Right lobe of liver (tissue), 6 donors: ENCODE measurements around the gene ARNT2. TPM values are rescaled to one million over a fixed set of nuclear protein-coding genes. Genes with fewer than 3 reads are reported as not detected.

Experiments used
- ATAC-seq, 4 donors: fragments of 200-7000 bp; cut with Tn5 transposase; one replicate each; pipeline ENCODE4 v1.9.1; 2020; ENCODE audit warnings: mild to moderate bottlenecking in 4 of 4, moderate library complexity in 4 of 4
- DNase-seq, 3 donors: peaks; one replicate each; pipeline ENCODE4 v3.0.0-alpha.2; 2020
- H3K27ac ChIP-seq, 3 donors: fragments of 200-600 bp; one replicate each; pipeline ENCODE4 v1.8.0; 2022
- H3K27me3 ChIP-seq, 2 donors: fragments of 200-600 bp; one replicate each; pipeline ENCODE4 v1.8.0; 2022
- H3K36me3 ChIP-seq, 4 donors: fragments of 200-600 bp; sonication (generic) in 1 of 4; one replicate each; pipeline versions ENCODE4 v1.5.1 to v1.8.0; 2017 to 2022; ENCODE audit warnings: control low read depth in 1 of 4
- H3K4me1 ChIP-seq, 4 donors: fragments of 200-600 bp; sonication (generic) in 1 of 4; one replicate each; pipeline versions ENCODE4 v1.5.1 to v1.8.0; 2017 to 2022; ENCODE audit warnings: control low read depth in 1 of 4
- H3K4me3 ChIP-seq, 3 donors: fragments of 200-600 bp; one replicate each; pipeline ENCODE4 v1.8.0; 2022
- H3K9me3 ChIP-seq, 4 donors: fragments of 200-600 bp; sonication (generic) in 1 of 4; one replicate each; pipeline versions ENCODE4 v1.5.1 to v1.8.0; 2017 to 2022; ENCODE audit warnings: control low read depth in 1 of 4
- POLR2A ChIP-seq: fragments of 450-650 bp; IDR thresholded peaks from one replicate; pipeline ENCODE4 v1.6.1; 2017; ENCODE audit warnings: antibody characterized with exemption, mild to moderate bottlenecking
- WGBS: methylation state at CpG from one replicate; pipeline ENCODE4 v1.1.6; 2018; ENCODE audit warnings: low coverage, low lambda C conversion rate; ENCODE audit not compliant: insufficient coverage; ENCODE audit errors: missing lambda C conversion rate; 5-methylcytosine and 5-hydroxymethylcytosine counted together
- intact Hi-C, 2 donors: fragments of 100-400 bp; cut with DNase I; formaldehyde crosslinking; loops; one replicate each; pipeline versions ENCODE4 v1.11.2 to v1.14.1; 2022
- total RNA-seq, 6 experiments: library from RNA; depleted of rRNA in 2 of 6; stranded (reverse); fragments of >200 nt in 2 of 6; fragmentation: NEBNext Ultra II Directional in 3 of 6; extraction: Animal tissue kit (Norgen Biotek cat#: 25700) in 3 of 6; gene quantifications; one replicate each; pipeline versions ENCODE4 v1.1.0 to v1.2.4, GENCODE V29; 2016 to 2023
- TF ChIP-seq, protein P1 (sequence below), 4 donors: fragments of 200-600 bp in 3 of 4; fragments of 450-650 bp in 1 of 4; IDR thresholded peaks; one replicate each; pipeline versions ENCODE4 v1.5.1 to v1.8.0; 2016 to 2022; ENCODE audit warnings: antibody characterized with exemption in 4 of 4, mild to moderate bottlenecking in 2 of 4
- donor health status: DM: no; HTN: yes; CAD: no.
- donor health status: DM: no; HTN: no; CAD: no.
- donor health status: DM: no; HTN: no; CAD: no.
- donor health status: DM: no; HTN: yes; CAD: no.
- donor health status: DM: no; HTN: yes; CAD: no.

Gene ARNT2
- total RNA-seq, 6 experiments from 2014 or later = 0.12 to 1.3 (median 0.46) TPM

DNA sequence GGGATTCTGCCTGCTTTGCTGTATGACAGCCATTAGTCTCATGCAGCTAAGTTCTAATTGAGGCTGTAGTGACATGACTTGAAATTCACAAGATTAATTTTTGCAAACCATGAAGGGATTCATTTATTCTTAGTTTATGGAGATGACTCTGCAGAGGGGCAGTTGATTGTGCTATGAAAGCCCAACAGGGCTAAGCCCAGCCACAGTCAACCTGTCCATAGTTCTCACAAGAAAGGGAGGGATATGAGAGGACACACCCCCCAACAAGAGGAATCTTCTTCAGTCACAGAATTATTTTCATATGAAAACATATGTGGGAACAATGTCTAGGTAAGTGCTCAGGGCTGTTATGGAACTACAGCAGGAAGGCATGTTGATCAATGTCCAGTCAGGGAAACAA lies 229.0 kb downstream of the ARNT2 start:
- ATAC-seq (no peak), DNase-seq (no peak)
- Histone ChIP-seq H3K27me3 (no peaks in the 10 kb centered on the region), H3K4me3 (no peak overlapping the region), H3K4me1 (no peaks in the 10 kb centered on the region), H3K9me3 (no peaks in the 10 kb centered on the region), H3K36me3 (no peaks in the 10 kb centered on the region), H3K27ac (no peak overlapping the region)
- TF ChIP-seq, protein P1, sequence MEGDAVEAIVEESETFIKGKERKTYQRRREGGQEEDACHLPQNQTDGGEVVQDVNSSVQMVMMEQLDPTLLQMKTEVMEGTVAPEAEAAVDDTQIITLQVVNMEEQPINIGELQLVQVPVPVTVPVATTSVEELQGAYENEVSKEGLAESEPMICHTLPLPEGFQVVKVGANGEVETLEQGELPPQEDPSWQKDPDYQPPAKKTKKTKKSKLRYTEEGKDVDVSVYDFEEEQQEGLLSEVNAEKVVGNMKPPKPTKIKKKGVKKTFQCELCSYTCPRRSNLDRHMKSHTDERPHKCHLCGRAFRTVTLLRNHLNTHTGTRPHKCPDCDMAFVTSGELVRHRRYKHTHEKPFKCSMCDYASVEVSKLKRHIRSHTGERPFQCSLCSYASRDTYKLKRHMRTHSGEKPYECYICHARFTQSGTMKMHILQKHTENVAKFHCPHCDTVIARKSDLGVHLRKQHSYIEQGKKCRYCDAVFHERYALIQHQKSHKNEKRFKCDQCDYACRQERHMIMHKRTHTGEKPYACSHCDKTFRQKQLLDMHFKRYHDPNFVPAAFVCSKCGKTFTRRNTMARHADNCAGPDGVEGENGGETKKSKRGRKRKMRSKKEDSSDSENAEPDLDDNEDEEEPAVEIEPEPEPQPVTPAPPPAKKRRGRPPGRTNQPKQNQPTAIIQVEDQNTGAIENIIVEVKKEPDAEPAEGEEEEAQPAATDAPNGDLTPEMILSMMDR (IDR thresholded peaks at IDR 0.05) = no peak
- intact Hi-C loops = no loop called here

- intact Hi-C loops = no loop called here
- no peak for TF ChIP-seq POLR2A
- TF ChIP-seq, protein P1 (IDR thresholded peaks at IDR 0.05) = no peak
- no peaks in the 10 kb centered on the region for H3K9me3 ChIP-seq
- 68% methylated on average over 5 of the region's 5 CpGs for WGBS
- no peak overlapping the region for H3K27ac ChIP-seq
- H3K4me3 ChIP-seq = no peak overlapping the region
- H3K27me3 ChIP-seq = no peaks in the 10 kb centered on the region
- ATAC-seq (peak in 2 of 4 donors; percentile 32 to 45), DNase-seq (no peak)
- no peaks in the 10 kb centered on the region for H3K4me1 ChIP-seq
- H3K36me3 ChIP-seq = no peaks in the 10 kb centered on the region
Observed at GRCh38 chr15:80635953-80636352, 231.8 kb downstream of the ARNT2 start.

GRCh38 chr15:80636675-80637074 lies 232.5 kb downstream of the ARNT2 start:
- intact Hi-C loops = no loop called here
- H3K36me3 ChIP-seq = no peaks in the 10 kb centered on the region
- H3K27ac ChIP-seq = no peak overlapping the region
- H3K9me3 ChIP-seq = no peaks in the 10 kb centered on the region
- DNase-seq (no peak), ATAC-seq (peak in 2 of 4 donors; percentile 20 to 33)
- H3K4me1 ChIP-seq = no peaks in the 10 kb centered on the region
- H3K4me3 ChIP-seq = no peak overlapping the region
- TF ChIP-seq POLR2A = no peak
- TF ChIP-seq, protein P1 (IDR thresholded peaks at IDR 0.05) = no peak
- no peaks in the 10 kb centered on the region for H3K27me3 ChIP-seq
- 49% methylated on average over 6 of the region's 7 CpGs for WGBS

DNA sequence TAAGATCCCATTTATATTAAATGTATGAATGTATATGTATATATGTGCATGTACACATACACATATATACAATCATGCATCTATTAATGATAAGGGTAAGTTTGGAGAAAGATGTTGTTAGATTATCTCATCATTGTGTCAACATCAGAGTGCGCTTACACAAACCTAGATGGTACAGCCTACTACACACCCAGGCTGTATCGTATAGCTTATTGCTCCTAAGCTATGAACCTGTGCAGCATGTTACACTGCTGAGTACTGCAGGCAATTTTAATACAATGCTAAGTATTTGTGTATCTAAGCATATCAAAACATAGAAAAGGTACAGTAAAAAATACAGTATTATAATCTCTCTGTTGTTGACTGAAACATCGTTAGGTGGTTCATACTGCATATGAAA lies 233.6 kb downstream of the ARNT2 start:
- Histone ChIP-seq H3K36me3 (no peaks in the 10 kb centered on the region), H3K4me1 (no peaks in the 10 kb centered on the region), H3K27ac (no peak overlapping the region), H3K27me3 (no peaks in the 10 kb centered on the region), H3K4me3 (no peak overlapping the region), H3K9me3 (no peaks in the 10 kb centered on the region)
- TF ChIP-seq, protein P1 (IDR thresholded peaks at IDR 0.05) = no peak
- TF ChIP-seq POLR2A = no peak
- ATAC-seq = no peak
- no peak for DNase-seq
- intact Hi-C loops = no loop called here
- WGBS = 75% methylated on average over 3 of the region's 3 CpGs

DNA sequence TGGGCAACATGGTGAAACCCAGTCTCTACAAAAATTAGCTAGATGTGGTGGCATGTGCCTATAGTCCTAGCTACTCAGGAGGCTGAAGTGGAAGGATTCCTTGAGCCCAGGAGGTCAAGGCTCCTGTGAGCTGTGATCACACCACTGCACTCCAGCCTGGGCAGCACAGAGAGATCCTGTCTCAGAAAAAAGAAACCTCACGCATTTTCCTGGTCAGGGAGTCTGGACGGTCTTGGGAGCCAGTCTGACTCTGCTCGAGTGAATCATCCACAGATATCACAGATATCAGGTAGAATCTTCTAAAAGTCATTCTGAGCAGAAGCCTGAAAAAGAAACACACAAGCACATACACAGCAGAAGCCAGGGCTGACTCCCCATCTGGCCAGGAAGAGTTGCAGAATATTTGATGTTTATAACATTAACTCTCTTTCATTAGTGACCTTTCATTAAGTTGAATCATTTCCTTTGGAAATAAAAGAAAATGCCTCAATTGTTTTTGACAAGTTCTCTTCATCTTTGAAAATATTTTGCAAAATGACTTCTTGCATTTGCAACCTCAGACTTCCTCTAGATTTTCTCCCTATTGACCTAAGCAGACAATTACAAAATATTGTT lies 234.5 kb downstream of the ARNT2 start:
- DNase-seq = no peak
- intact Hi-C loops = no loop called here
- H3K36me3 ChIP-seq = no peaks in the 10 kb centered on the region
- H3K4me1 ChIP-seq = no peaks in the 10 kb centered on the region
- H3K27me3 ChIP-seq = no peaks in the 10 kb centered on the region
- no peak overlapping the region for H3K4me3 ChIP-seq
- H3K9me3 ChIP-seq = no peaks in the 10 kb centered on the region
- TF ChIP-seq, protein P1 (IDR thresholded peaks at IDR 0.05) = no peak
- TF ChIP-seq POLR2A = no peak
- H3K27ac ChIP-seq = no peak overlapping the region
- 61% methylated on average over 2 of the region's 3 CpGs for WGBS
- no peak for ATAC-seq
